PC-9 (cell line): ENCODE data around the gene TEX13B.

ENCODE experiments used
- EZH2 ChIP-seq: fragments of 200-600 bp; sonication (generic); IDR thresholded peaks from 2 replicates; pipeline ENCODE4 v1.8.0; 2017; ENCODE audit warnings: antibody characterized with exemption, low read depth
- TF ChIP-seq, protein P1 (sequence below): fragments of 200-600 bp; sonication (generic); conservative IDR thresholded peaks from 2 replicates; pipeline ENCODE4 v1.6.1; 2017; ENCODE audit warnings: mixed run types, antibody characterized with exemption, mild to moderate bottlenecking, moderate library complexity

DNA sequence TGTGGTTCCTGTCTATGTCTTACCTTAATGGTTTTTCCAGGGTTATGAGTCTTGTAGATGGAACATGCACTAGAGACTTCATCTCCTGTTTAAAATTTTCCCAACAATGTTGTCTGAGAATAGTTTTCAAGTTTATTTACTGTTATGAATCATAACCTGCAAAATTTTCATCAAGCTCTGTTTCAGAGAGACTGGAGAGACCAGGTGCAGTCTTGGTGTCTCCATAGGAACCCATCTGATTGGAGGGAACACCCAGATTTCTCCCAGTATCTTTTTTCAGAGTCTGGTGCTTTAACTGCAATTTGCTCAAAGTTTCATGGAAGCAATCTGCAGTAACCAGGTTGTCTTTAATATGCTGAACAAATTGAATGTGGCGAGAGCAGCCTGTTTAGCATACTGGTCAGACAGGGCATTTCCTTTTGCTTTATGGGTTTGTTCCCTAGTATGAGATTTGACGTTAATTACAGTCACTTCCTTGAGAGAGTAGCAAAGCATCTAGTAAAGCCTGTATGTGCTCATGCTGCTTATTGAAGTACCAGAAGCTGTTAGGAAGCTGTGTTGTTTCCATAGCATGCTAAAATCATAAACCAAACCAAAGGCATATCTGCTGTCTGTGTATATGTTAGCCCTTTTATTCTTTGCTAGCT is 43.9 kb upstream of the TEX13B start:
- no peak for TF ChIP-seq EZH2
- TF ChIP-seq, protein P1, sequence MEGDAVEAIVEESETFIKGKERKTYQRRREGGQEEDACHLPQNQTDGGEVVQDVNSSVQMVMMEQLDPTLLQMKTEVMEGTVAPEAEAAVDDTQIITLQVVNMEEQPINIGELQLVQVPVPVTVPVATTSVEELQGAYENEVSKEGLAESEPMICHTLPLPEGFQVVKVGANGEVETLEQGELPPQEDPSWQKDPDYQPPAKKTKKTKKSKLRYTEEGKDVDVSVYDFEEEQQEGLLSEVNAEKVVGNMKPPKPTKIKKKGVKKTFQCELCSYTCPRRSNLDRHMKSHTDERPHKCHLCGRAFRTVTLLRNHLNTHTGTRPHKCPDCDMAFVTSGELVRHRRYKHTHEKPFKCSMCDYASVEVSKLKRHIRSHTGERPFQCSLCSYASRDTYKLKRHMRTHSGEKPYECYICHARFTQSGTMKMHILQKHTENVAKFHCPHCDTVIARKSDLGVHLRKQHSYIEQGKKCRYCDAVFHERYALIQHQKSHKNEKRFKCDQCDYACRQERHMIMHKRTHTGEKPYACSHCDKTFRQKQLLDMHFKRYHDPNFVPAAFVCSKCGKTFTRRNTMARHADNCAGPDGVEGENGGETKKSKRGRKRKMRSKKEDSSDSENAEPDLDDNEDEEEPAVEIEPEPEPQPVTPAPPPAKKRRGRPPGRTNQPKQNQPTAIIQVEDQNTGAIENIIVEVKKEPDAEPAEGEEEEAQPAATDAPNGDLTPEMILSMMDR: no peak
